Measurements from ENCODE around the gene ADGRF5.

- TF ChIP-seq CTCF (IDR thresholded peaks at IDR 0.05) (no peak), ZFX (IDR thresholded peaks at IDR 0.05; ENCODE audit: borderline replicate concordance) (no peak)
Observed at GRCh38 chr6:46896871-46897270, 24.9 kb downstream of the ADGRF5 start.

All from 22Rv1 (cell line).